HK-2 (cell line): ENCODE data around the gene FSCN2.

Experiments
- DNase-seq: peaks from one replicate; pipeline ENCODE4 v3.0.0-alpha.2; 2018; ENCODE audit not compliant: unreplicated experiment

The FSCN2 gene

DNA sequence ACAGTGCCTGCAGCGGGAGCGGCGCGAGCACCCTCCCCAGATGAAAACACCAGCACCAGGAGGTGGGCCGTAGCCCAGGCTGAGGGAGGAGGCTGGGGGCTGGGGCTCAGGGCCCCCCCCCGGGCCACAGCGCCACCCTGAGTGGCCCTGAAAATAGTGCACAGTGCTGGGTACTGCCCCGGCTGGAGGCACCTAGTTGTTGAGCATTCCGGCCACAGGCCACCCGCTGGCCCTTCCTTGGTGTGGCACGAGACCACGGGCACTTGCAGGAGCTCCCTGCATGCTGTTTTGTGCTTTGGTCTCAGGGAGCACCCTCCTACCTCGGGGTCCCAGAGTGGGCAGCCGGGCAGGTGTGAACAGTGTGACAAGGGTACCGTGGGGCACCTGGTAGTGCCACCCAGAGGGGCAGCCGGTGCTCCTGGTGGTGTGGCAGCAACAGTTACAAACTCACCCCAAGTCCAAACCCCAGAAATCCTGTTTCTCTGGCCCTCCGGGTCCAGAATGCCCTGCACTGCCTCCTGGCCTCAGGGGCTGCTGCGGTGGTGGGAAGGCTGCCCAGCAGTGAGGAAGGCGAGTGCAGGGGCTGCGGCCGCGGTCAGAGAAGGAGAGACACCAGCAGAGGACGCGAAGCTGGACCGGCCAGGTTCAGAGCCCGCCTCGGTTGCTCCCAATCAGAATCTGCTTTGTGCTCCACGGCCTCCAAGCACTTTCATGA is 11.9 kb downstream of the FSCN2 start:
- DNase-seq: no peak

DNA sequence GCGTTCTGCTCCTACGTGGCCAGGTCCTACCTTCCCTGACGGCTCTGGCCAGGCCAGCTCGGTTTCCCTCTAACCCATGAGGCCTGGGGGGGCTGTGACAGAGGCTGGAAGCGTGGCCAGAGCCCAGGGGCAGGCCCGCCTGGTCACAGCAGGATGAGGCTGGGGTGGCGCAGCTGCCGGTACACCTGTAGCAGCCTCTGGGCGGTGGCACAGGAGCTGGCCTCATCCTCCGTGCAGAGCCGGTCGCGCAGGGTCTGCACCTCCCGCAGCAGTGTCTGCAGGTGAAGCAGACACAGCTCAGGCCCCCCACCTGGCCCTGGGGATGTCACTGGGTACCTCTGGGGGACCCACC is 12.5 kb downstream of the FSCN2 start:
- no peak for DNase-seq

DNA sequence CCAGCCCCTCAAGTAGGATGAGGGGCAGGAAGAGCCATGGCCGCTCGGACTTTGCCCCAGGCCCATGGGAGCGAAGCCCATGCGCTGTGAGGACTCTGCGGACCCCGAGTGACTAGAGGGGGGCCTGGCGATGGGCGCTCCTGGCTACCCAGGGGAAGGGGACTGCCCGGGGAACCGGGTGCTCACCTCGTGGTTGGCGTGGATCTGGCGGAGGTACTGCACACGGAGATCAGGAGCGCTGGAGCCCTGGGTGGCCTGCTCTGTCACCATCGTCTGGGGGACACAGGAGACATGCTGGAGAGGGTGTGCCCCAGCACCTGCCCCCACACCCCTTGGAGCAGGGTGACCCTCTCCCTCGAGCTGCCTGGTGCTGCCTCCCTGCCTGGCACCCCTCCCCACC is 12.9 kb downstream of the FSCN2 start:
- DNase-seq: no peak

DNA sequence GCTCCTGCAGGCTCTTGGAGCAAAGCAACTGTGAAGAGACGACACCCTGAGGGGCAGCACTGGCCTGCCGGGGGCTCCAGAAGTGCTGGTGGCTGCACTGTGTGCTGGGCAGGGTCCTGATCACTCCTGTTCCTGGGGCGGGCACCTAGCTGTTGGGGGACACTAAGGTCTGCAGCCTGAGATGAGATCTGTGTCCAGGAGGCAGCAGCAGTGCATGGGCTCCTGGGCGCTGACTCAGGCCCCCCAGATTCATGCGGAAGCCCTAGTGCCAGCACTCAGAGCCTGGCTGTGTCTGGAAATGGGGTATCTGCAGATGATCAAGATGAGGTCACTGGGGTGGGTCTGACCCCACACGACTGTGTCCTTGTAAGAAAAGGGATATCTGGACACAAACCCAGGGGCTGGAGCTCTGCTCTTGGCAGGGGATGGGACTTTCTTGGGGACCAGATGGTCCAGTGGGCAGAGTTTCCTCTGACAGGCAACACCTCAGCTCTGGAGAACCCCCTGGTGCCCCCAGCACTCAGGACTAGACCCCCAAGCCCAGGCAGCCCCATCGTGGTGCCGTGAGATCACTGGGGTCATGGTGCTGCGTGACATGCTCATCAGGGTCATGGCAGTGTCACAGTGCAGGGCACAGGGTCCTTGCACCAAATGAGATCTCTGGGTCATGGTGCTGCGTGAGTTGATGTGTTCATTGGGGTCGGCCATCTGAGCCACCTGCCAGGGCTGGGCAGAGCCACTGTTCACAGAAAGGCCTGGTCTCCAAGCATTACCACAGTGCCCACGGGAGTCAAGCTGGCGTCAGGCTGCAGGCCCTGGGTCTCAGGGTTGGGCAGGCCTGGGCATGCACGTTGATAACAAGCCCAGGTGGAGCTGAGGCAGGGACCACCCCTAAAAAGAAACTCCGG is 14.5 kb downstream of the FSCN2 start:
- DNase-seq: no peak

DNA sequence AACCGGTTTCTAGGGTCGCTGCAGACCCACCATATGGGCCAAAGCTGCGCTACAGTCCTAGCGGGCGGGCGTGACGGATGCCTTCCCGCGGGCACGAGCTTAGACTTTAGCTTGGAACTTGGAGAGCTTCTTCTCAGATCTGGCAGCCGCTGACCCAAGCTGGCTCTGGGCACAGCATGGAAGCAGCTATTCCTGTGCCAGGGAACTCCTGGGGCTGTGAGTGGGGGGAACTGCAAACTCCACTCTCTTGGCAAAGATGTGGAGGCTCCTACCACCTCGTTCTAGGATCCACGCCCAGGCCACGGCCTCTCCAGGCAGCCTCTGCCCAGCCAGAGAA is 15.1 kb downstream of the FSCN2 start:
- no peak for DNase-seq

DNA sequence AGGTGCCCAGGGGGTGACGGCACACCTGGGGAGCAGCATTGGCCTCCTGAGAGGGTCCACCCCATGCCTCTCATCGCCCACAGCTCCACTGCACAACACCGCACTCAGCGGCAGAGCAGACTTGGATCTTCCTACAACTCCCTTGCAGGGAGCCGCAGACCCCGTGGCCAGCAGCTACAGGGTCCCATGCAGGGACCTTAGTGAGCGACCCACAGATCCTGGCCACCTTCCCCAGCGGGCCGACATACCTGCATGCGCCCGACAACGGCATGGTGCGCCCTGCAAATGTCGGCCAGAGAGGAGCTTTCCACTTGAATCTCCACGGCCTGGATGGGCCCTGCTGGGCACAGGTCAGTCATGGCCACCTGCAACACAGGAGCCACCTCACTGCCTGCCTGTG is 15.6 kb downstream of the FSCN2 start:
- DNase-seq: no peak

DNA sequence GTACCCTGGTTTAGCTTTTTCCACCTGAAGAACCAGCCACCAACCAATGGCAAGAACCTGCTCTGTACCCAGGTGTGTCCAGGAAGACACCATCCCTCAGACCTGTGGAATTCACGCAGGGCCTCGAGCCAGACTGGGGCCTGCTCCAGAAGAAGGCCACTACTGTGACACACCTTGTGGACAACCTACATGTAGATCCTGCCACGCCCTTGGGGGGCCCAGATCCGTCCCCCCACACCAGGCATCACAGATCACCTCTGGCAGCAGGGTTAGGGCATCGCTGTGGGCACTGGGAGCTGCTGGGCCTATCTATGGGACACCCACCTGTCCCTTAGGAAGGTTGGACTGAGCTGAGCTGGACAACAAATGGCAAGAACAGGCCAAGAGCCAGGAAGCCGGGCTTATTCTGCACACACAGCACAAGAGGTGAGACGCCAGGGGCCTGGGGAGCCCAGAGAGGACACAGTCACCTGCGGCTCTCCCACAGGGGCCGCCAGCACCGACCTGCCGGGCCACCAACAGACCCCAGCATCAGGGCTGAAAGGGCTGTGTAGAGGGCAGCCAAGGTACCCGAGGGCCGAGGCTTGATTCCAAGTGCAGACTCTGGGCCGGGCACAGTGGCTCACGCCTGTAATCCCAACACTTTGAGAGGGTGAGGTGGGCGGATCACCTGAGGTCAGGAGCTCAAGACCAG is 16.3 kb downstream of the FSCN2 start:
- no peak for DNase-seq

DNA sequence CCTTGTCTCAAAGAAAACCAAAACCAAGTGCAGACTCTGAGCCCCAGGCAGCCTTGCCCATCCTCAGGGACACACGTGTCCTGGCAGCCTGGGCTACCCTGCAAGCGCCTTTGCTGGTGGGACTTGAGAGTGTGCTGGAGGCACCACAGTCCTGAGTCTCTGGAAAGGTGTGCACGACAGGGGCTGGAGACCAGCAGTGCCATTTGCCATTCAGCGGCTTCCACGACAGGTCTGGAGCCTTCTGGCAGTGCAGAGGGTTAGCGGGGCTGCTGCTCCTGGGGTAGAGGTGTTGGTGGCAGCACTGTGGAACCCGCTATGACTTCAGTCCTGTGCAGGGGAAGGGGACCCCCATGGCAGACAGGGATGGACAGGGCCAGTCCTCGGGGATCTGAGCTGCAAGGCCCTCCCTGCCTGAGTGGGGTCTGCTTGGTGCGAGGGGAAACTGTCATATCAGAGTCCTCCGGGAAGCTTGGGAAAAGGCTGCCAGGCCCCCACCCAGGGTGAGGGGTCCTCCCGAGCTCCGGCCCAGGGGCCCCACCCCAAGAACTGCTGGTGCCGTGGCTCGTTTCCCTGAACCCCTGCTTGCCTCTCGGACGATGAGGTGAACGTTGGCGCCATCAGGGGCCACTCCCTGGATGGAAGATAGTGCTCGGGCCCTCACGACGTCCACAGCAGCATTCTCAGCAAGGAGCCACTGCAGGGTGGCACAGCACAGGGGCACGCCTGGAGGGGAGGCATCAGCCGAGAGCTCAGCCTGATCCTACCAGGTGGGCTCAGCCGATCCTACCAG is 17.2 kb downstream of the FSCN2 start:
- no peak for DNase-seq

DNA sequence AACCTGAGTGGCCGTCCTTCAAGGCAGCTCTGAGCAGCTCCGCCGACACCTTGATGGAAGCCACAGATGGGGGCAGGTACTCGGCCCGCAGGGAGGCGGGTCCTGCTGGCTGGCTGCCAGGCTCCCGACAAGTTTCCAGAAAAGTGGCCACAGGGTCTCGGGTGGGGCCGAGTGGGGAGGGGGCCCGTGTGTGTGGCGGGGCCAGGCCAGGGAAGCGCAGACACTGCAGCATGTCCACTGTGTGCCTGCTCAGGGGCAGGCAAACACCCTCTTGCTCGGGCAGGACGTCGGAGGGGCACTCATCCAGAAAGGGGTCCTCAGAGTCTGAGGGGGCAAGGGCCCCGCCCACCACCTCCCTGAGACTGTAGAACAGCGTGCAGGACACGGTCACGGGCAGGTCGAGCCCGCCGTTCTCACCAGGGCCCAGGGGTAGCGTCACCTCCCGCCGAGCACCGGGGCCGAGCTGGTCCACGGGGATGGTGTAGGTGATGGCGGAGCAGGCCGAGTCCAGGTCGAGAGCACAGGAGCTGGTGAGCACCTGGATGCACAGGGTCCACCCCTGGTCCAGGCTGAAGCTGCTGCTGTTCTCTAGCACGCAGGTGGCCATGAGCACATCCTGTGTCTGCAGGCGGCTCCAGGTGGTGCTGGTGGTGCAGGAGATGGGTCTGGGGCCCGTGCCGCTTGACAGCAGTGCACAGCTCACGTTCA is 18.9 kb downstream of the FSCN2 start:
- no peak for DNase-seq

DNA sequence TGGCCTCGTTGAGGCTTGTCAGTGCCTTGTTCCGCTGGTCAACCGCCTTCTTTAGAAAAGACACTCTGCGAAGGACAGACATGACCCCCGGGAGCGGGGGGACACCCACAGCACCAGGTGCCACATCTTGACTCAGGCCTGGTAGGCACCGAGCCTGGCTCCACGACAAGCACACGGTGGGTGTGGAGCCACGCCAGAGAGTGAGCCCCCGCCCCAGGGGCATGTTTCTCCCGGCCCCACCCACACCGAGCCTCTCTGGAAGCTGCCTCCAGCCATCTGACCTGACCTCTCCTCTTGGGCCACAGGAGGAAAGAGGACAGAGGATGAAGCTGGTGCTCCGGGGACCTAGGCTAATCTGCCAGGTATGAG is 19.4 kb downstream of the FSCN2 start:
- no peak for DNase-seq

DNA sequence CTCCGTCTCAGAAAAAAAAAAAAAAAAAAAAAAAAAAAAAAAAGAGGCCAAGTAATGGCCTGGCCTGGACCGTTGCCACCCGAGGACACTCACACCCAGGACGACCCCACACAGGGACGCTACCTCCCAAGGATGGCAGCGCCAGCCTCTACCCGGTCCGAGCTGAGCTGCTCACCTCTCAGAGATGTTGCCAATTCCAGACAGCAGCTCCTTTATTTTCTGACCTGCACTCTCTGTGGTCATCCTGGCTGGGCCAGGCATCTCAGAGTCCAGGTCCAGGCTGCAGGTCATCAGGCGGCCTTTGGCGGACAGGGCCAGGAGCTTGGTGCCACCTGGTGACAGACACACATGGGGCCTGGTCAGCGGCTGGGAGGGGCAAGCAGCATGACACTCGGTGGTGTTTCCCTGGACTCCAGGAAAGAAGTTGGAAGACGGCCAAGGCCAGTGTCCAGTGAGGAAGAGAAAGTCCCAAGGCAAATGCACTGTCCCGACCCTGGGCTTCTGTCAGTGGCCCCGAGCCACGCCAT is 20.9 kb downstream of the FSCN2 start:
- DNase-seq: no peak

DNA sequence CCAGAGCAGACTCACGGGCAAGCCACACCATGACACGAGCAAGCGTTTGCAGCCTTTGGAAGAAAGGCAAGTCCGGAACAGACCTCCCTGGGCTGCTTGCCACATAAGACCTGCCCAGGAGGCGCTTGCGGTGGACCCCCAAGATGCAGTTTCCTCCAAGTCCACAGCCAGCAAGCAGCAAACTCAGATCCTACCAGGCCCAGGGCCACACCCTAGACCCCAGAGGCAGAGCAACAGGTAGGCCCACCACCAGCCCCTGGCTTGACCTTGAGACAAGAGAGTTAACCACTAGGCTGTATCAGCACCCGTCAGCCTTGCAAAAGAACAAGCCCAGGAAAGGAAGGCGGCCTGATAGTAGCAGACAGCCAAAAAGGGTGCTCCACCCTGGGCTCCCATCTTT is 21.6 kb downstream of the FSCN2 start:
- no peak for DNase-seq

DNA sequence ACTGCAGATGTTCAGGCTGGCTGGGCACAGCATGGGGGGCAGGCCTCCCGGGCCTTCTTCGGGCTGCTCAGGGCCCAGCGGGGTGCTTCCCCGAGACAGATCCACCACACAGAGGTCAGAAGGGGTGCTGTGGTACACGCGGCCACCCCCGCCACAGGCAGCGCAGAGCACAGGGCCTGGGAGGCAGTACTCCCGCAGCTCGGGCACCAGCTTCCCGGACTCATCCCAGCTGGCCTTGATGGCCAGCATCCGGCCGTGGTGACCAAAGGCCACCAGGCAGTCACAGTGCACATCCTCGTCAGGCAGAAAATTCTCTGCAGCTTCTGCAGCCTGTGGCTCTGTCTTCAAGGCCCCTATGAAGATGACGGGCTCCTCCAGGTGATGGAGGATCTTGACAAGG is 22.1 kb downstream of the FSCN2 start:
- DNase-seq: no peak

DNA sequence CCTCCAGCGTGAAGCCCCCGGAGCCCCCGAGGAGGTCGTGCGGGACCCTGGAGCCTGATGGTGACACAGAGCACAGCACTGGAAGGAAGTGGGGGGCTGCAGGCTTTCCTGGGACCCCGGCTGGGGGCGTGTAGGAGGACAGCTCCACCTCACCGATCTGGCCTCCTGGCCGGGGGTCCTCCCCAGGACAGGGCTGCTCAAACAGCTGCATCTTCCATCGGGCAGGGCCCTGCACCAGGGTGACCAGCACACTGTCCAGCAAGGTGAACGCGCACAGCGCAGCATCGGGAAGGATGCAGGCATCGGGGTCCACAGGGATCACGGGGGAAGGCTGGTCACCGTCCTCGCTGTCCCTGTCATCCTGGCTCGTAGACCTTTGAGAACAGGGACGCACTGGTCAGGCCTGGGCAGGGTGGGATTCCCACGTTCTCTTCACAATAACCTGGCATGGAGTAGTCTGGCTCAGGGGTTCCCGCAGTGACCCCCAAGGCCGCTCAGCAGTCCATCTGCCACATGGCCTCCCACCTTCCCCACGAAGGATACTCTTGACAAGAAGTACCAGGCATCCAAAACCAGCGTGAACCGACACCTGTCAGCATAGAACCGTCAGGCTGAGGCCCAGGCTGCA is 22.8 kb downstream of the FSCN2 start:
- DNase-seq: no peak

DNA sequence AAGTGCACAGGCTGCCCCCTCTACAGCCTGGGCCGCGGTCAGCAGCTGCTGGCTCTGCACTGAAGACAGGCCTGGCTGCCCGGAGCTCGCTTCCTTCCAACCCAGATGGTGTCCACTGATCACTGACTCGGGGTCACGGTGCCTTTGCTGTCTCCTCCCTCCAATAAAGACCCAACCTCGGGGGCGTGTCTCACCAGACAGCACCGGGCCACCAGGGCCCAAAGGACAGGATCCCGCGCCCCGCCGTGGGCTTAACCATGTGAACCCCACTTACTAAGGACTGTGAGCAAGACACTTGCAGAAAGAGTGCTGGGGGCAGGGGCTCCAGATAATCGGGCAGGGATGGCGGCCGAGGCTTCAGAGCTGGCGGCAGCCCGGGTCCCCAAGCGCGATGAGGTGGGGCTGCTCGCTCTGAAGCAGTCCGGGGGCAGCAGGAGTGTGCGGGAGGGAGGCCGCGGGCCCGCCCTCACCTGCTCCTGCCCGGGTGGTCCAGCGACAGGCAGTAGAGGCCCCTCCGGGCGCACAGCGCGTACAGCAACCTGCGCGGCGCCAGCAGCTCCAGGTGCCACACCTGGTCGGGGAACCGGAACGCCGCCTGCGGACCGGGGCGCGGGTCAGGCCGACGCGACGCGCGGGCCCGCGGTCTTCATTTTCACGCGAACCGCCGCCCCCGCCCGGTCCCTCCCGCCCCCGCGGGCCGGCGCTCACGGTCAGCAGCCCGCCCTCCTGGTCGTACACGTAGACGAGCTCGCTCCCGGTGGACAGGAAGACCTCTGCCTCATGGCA is 23.5 kb downstream of the FSCN2 start:
- peak; percentile 41 for DNase-seq

DNA sequence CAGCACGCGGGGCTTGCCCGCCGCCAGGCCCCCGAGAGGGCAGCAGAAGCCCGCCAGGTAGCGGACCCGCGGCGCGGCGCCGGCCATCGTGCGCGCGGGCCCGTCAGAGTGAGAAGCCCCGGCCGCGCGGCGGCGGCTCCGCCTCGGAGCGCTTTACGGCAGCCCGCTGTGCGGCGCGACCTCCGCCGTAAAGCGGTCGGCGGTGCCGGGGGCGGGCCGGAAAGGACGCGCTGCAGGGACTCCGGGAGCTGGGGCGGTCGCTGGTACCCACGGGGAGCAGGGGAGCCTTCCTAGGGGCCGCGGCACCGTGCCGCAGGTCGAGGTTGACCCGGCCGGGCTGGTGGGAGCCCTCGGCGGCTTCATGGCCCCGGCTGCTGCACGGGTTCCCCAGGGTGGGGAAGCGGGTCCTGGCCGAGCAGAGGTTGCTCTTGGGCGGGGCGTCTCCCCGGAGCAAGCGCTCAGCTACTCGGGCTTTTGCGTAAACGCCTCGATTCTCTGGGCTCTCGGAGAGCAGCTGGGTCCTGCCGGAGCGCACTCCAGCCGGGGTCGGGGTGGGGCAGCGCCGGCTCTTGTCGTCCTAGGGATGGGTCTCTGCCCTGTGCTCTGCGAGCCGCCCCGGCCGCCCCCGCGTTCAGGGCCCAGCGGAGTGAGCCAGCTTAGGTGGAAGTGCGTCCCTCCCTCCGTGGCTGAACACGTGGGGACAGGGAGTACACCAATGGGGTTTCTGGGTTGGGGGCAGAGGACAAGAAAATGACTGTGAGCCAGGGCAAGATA is 24.3 kb downstream of the FSCN2 start, which contains the start of gene FAAP100:
FAAP100 (minus strand) TSS at position 110 of the 774 bp plus-strand sequence; CDS start at position 87, 23 bp downstream.
- peak; percentile 78 for DNase-seq

DNA sequence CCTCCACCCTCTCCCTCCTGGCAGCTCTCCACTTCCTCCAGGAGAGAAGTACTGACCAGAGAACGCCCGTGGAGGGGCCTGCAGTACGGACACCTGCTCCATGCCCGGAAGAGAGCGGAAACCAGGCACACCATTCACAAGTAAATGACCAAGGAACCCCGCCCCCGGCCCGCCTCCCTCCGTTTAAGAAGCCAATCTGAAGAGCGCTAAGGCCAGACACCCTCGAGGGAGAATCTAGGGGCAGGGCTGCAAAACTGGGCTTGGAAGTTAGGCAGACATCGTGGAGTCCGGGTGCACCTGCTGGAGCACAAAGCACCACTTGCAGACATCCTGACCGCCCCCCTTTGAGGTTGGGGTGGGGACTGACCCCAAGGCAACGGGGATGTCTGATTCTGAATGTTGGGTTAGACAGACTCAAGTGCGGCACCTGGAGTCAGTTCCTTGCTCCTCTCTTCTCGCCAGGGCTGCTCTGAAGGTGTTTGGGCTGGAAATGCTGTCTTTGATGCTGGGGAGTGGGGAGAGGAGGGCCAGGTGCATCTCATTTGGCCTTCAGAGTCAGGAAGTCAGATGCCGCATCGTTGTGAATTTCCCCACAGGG is 24.9 kb downstream of the FSCN2 start:
- peak; percentile 81 for DNase-seq

DNA sequence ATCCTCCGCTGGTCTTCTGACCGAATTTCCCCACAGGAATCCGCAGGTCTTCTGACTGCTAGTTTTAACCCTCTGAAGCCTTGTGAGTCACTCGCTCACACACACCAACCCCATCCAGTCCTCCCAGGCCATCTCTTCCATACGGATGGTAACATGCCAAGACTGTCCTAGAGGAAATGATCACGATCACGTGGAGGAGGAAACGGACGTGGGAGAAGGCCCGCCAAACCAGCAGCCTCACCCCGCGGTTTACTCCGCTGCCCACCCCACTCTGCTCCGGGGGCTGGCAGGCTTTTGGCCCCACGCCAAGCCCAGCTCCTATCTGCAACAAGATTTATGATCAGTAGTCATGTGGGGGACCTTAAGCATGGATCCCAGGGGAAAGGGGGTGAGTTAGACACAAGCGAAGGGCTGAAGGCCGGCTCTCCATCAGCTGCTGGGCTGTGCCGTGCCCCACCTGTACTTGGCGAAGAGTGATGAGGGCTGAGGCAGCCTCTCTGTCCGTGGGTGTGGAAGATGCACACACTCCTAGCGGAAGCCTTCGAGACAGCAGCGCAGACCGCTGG is 25.5 kb downstream of the FSCN2 start:
- peak; percentile 84 for DNase-seq
